Neural crest cell (in vitro differentiated cells): ENCODE measurements around the gene PUS7. TPM values are rescaled to one million over a fixed set of nuclear protein-coding genes. Genes with fewer than 3 reads are reported as not detected.

ENCODE experiments used
- DNase-seq: peaks from one replicate; pipeline ENCODE4 v3.0.0; 2021; ENCODE audit warnings: low read depth, mixed read lengths, low spot score
- H3K27ac Mint-ChIP-seq: one replicate; pipeline ENCODE4 v1.8.0; 2021; ENCODE audit warnings: mild to moderate bottlenecking, mixed read lengths; ENCODE audit not compliant: unreplicated experiment
- H3K27me3 Mint-ChIP-seq: 2 replicates; pipeline ENCODE4 v1.8.0; 2021; ENCODE audit warnings: low read depth, mild to moderate bottlenecking, mixed read lengths
- H3K36me3 Mint-ChIP-seq: 2 replicates; pipeline ENCODE4 v1.8.0; 2021; ENCODE audit warnings: low read depth, mild to moderate bottlenecking, mixed read lengths
- H3K4me1 Mint-ChIP-seq: 2 replicates; pipeline ENCODE4 v1.8.0; 2021; ENCODE audit warnings: mixed read lengths
- H3K4me3 Mint-ChIP-seq: one replicate; pipeline ENCODE4 v1.8.0; 2021; ENCODE audit warnings: mild to moderate bottlenecking, mixed read lengths
- H3K9me3 Mint-ChIP-seq: 2 replicates; pipeline ENCODE4 v1.8.0; 2021; ENCODE audit warnings: mixed read lengths
- CTCF ChIP-seq: fragments of 200-600 bp; sonication (generic); conservative IDR thresholded peaks from 2 replicates; pipeline ENCODE4 v1.5.0; 2021; ENCODE audit warnings: antibody characterized with exemption, mild to moderate bottlenecking
- total RNA-seq: library from RNA; stranded (reverse); gene quantifications from 2 replicates; pipeline ENCODE4 v1.2.1, GENCODE V29; 2021

The PUS7 gene
- total RNA-seq, 1 donor from 2014 or later = 38.0 TPM

DNA sequence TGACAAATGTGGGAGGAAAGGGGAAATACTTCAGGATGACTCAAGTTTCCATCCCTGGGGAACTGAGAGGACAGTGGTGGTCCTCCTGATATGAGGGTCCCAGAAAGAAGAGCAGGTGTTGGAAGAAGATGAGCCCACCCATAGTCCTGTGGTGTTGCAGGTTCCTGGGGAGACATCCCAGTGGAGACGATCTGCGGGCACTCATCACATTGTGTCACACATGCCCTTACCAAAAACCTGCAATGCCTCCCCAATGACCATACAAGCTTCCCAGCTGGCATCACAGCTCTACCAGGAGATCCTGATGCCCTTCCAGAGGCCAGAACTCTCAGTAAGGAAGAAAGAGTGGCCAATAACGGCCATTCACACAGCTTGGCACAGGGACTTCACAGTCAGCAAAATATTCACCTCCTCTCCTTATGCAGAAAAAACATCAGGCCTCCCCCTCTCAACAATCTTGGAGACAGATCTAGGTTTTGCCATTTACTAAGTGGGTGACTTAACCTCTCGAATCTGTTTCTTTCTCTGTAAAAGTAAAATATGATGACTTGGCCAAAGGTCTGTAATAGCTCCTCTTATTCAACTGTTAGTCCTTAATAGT is 9.0 kb downstream of the PUS7 start:
- Mint-ChIP-seq H3K4me3 (no peak overlapping the region), H3K36me3 (peaks cover 18% of the 10 kb centered on the region), H3K27ac (no peak overlapping the region), H3K4me1 (no peaks in the 10 kb centered on the region), H3K9me3 (peaks cover 3% of the 10 kb centered on the region), H3K27me3 (no peaks in the 10 kb centered on the region)
- no peak for TF ChIP-seq CTCF
- no peak for DNase-seq

- H3K4me3 Mint-ChIP-seq = no peak overlapping the region
These were observed 9.7 kb downstream of the PUS7 start for GRCh38 chr7:105512415-105512814.

DNA sequence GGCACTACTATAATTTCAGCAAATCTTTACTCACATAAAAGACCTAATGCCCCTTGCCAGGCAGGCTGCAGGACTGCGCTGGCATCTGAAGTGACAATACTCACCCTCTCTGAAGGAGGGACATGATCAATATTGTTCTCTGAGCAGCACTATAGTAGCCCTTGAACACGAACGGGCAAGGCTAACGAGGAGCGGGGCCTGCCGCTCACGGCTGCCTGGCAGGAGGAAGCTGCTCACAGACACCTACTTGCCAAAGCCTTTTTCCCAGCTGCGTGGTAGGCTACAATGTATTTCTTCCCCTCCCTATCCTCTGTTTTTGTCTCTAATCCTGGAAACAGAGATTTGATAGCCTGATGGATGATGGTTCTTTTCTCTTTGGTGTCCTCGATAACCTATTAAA is 19.9 kb downstream of the PUS7 start:
- no peak overlapping the region for H3K27ac Mint-ChIP-seq
- DNase-seq = no peak

More at GRCh38 chr7:105512415-105512814, 9.7 kb downstream of the PUS7 start:
- Mint-ChIP-seq H3K36me3 (peaks cover 16% of the 10 kb centered on the region), H3K27me3 (no peaks in the 10 kb centered on the region), H3K27ac (no peak overlapping the region), H3K9me3 (peaks cover 3% of the 10 kb centered on the region), H3K4me1 (no peaks in the 10 kb centered on the region)
- no peak for TF ChIP-seq CTCF
- no peak for DNase-seq

DNA sequence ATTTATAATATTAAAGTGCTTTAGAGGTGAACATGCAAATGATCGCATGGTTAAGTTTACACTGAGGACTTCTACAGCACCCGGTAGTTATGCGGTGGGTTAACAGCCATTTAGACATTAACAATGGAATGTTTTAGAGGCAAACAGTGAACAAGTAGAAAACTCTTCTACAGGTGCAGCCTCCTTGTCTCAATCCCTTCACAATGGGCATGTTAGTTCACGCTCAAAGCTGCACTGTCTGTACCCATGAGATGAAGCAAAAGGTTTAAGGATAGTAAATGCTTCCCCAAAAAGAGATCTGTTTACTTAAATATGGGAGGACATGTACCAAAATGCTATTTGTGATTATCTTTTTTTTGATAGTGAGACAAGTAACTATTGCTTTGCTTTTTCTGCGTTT is 25.1 kb downstream of the PUS7 start:
- H3K4me1 Mint-ChIP-seq = peaks cover 4% of the 10 kb centered on the region
- DNase-seq = no peak
- no peak overlapping the region for H3K4me3 Mint-ChIP-seq
- H3K36me3 Mint-ChIP-seq = peaks cover 12% of the 10 kb centered on the region
- no peak overlapping the region for H3K27ac Mint-ChIP-seq
- TF ChIP-seq CTCF = no peak
- no peaks in the 10 kb centered on the region for H3K27me3 Mint-ChIP-seq
- H3K9me3 Mint-ChIP-seq = no peaks in the 10 kb centered on the region

More for the DNA sequence above, 19.9 kb downstream of the PUS7 start:
- Mint-ChIP-seq H3K36me3 (peaks cover 10% of the 10 kb centered on the region), H3K9me3 (no peaks in the 10 kb centered on the region), H3K27me3 (no peaks in the 10 kb centered on the region), H3K4me3 (no peak overlapping the region), H3K4me1 (peaks cover 4% of the 10 kb centered on the region)
- TF ChIP-seq CTCF = no peak

GRCh38 chr7:105496521-105496920 is 25.6 kb downstream of the PUS7 start:
- no peak for DNase-seq
- peaks cover 12% of the 10 kb centered on the region for H3K36me3 Mint-ChIP-seq
- peaks cover 4% of the 10 kb centered on the region for H3K4me1 Mint-ChIP-seq
- no peaks in the 10 kb centered on the region for H3K27me3 Mint-ChIP-seq
- H3K27ac Mint-ChIP-seq = no peak overlapping the region
- H3K9me3 Mint-ChIP-seq = no peaks in the 10 kb centered on the region
- TF ChIP-seq CTCF = no peak
- no peak overlapping the region for H3K4me3 Mint-ChIP-seq
